Stomach (tissue), 4 donors: ENCODE results near the gene PTK6.

Experiments
- CTCF ChIP-seq, 7 experiments: fragments of 450-650 bp in 4 of 7; fragments of 200-600 bp in 3 of 7; sonication (generic) in 3 of 7; IDR thresholded peaks; one replicate each; pipeline ENCODE4 v1.5.1; 2016 to 2019; ENCODE audit warnings: antibody characterized with exemption in 7 of 7, control low read depth in 2 of 7, mild to moderate bottlenecking in 1 of 7
- POLR2A ChIP-seq, 4 donors: fragments of 450-650 bp; IDR thresholded peaks; one replicate each; pipeline ENCODE4 v1.6.1; 2016; ENCODE audit warnings: antibody characterized with exemption in 4 of 4, control low read depth in 2 of 4, mild to moderate bottlenecking in 1 of 4, moderate library complexity in 1 of 4
- POLR2AphosphoS5 ChIP-seq, 3 donors: sonication (generic); formaldehyde crosslinking; IDR thresholded peaks; one replicate each; pipeline ENCODE4 v1.6.1; 2016; ENCODE audit warnings: antibody characterized with exemption in 3 of 3

- TF ChIP-seq CTCF (IDR thresholded peaks at IDR 0.05) (no peak), POLR2A (IDR thresholded peaks at IDR 0.05) (no peak), POLR2AphosphoS5 (IDR thresholded peaks at IDR 0.05) (no peak)
Observed at GRCh38 chr20:63504642-63505041, 32.5 kb downstream of the PTK6 start.
